Activated naive CD8-positive, alpha-beta T cell treated with anti-CD3 and anti-CD28 coated beads, Interleukin-2, amount 50 U/mL, for 24 hours (primary cell): ENCODE results near the gene EXOC5.
"Not testable (repeated sequence)": the region's sequence is repeated elsewhere in the genome, so short reads cannot be mapped to it uniquely, and the experiment has no call there.

ENCODE experiments used
- ATAC-seq: fragments of 150-1000 bp; cut with Tn5 transposase; one replicate; pipeline ENCODE4 v1.10.0; 2021
- DNase-seq: peaks from one replicate; pipeline ENCODE4 v3.0.0; 2021
- H3K27ac Mint-ChIP-seq: one replicate; pipeline ENCODE4 v1.8.0; 2021; ENCODE audit warnings: mild to moderate bottlenecking, mixed read lengths
- H3K27me3 Mint-ChIP-seq: one replicate; pipeline ENCODE4 v1.8.0; 2021; ENCODE audit warnings: mixed read lengths
- H3K36me3 Mint-ChIP-seq: one replicate; pipeline ENCODE4 v1.8.0; 2021; ENCODE audit warnings: low read depth, mixed read lengths
- H3K4me1 Mint-ChIP-seq: one replicate; pipeline ENCODE4 v1.8.0; 2021; ENCODE audit warnings: mixed read lengths
- H3K4me3 Mint-ChIP-seq: one replicate; pipeline ENCODE4 v1.8.0; 2021; ENCODE audit warnings: mild to moderate bottlenecking, moderate library complexity, mixed read lengths
- H3K9me3 Mint-ChIP-seq: one replicate; pipeline ENCODE4 v1.8.0; 2021; ENCODE audit warnings: mixed read lengths

Gene EXOC5

DNA sequence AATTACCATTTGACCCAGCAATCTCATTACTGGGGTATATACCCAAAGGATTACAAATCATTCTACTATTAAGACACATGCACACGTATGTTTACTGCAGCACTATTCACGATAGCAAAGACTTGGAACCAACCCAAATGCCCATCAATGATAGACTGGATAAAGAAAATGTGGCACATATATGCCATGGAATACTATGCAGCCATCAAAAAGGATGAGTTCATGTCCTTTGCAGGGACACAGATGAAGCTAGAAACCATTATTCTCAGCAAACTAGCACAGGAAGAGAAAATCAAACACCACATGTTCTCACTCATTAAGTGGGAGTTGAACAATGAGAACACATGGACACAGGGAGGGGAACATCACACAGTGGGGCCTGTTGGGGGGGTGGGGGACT is 40.4 kb downstream of the EXOC5 start:
- not testable (repeated sequence) for H3K4me1 Mint-ChIP-seq, H3K4me3 Mint-ChIP-seq, H3K27ac Mint-ChIP-seq, H3K27me3 Mint-ChIP-seq, H3K9me3 Mint-ChIP-seq, DNase-seq, ATAC-seq
- H3K36me3 Mint-ChIP-seq, result peaks cover 60% of the 10 kb centered on the region

DNA sequence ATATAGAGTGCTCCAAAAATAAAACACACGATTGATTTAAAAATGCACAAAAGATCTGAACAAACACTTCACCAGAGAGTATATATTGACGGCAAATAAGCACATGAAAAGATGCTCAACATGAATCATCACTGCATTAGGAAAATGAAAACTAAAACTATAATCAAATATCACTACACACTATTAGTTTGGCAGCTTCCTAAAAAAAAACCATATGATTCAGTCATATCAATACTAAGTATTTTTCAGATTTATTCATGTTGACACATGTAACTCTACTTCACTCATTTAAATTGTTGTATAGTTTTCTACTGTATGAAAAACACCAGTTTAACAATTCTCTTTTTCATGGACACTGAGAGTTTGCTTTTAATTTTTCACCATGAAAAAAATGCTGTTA is 41.6 kb downstream of the EXOC5 start:
- DNase-seq (no peak), ATAC-seq (no peak)
- H3K36me3 Mint-ChIP-seq, result peaks cover 58% of the 10 kb centered on the region
- H3K27ac Mint-ChIP-seq, result no peak overlapping the region
- H3K9me3 Mint-ChIP-seq, result no peaks in the 10 kb centered on the region
- peaks cover 2% of the 10 kb centered on the region for H3K4me1 Mint-ChIP-seq
- H3K27me3 Mint-ChIP-seq, result no peaks in the 10 kb centered on the region
- H3K4me3 Mint-ChIP-seq, result no peak overlapping the region

DNA sequence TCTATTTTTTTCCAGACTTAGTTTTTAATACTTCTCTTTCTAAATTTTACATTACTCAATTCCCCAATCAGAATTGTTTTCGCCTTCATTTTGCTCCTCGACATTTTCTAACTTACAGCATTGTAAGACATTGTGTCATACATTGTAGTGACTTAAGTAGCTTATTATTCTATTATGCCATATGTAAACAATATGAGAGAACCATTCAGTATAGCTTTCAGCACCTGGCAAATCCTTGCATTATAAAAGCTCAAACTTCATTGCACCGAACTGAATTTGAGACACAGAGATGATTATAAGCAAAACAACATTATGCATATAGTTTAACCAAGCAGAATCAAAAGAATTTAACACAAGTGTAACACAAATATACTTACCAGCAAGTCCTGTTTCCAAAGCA is 46.8 kb downstream of the EXOC5 start:
- H3K4me3 Mint-ChIP-seq, result no peak overlapping the region
- DNase-seq (no peak), ATAC-seq (no peak)
- H3K9me3 Mint-ChIP-seq, result no peaks in the 10 kb centered on the region
- peaks cover under 1% of the 10 kb centered on the region for H3K4me1 Mint-ChIP-seq
- no peaks in the 10 kb centered on the region for H3K27me3 Mint-ChIP-seq
- peaks cover 38% of the 10 kb centered on the region for H3K36me3 Mint-ChIP-seq
- no peak overlapping the region for H3K27ac Mint-ChIP-seq

DNA sequence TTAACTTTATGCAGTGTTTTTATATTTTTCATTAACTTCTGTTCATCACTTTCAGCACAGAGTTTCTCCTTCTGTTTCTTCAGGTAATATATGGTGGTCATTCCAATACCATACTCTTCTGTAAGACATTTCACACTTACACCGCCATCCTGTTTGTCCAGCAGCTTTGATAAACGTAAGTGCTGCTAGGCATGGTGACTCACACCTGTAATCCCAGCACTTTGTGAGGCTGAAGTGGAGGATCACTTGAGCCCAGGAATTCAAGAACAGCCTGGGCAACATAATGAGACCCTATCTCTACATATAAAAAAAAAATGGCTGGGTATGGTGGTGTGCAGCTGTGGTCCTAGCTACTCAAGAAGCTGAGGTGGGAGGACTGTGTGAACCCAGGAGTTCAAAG is 55.8 kb downstream of the EXOC5 start:
- no peaks in the 10 kb centered on the region for H3K9me3 Mint-ChIP-seq
- H3K27me3 Mint-ChIP-seq, result no peaks in the 10 kb centered on the region
- H3K4me1 Mint-ChIP-seq, result no peaks in the 10 kb centered on the region
- H3K27ac Mint-ChIP-seq, result no peak overlapping the region
- no peak for ATAC-seq
- no peak overlapping the region for H3K4me3 Mint-ChIP-seq
- no peak for DNase-seq
- H3K36me3 Mint-ChIP-seq, result peaks cover 42% of the 10 kb centered on the region

DNA sequence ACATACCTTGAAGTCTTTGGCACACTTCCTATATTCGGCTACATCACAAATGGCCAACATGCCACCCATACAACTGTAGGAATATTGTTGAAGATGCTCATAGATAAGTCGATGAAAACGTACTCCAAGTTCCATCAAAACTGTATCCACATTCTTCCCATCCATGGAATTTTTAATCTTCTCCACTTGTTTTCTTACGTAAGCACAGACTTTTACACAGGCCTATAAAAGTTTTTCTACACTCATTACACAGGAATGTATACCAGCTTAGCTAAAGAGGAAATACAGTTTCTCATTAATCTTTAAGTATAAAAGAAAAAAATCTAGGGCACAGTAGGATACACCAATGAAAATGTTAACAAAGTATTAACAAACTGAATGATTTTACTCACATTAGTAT is 59.1 kb downstream of the EXOC5 start:
- H3K9me3 Mint-ChIP-seq, result no peaks in the 10 kb centered on the region
- DNase-seq (no peak), ATAC-seq (no peak)

GRCh38 chr14:57205938-57206337 is 62.8 kb downstream of the EXOC5 start:
- Mint-ChIP-seq H3K36me3 (peaks cover 10% of the 10 kb centered on the region), H3K27ac (no peak overlapping the region), H3K9me3 (no peaks in the 10 kb centered on the region), H3K27me3 (no peaks in the 10 kb centered on the region), H3K4me3 (no peak overlapping the region), H3K4me1 (no peaks in the 10 kb centered on the region)
- DNase-seq, result no peak
- ATAC-seq, result no peak

More for the DNA sequence above, 59.1 kb downstream of the EXOC5 start:
- H3K36me3 Mint-ChIP-seq, result peaks cover 25% of the 10 kb centered on the region
- no peak overlapping the region for H3K4me3 Mint-ChIP-seq
- H3K27me3 Mint-ChIP-seq, result no peaks in the 10 kb centered on the region
- H3K4me1 Mint-ChIP-seq, result no peaks in the 10 kb centered on the region
- H3K27ac Mint-ChIP-seq, result no peak overlapping the region

- not testable (repeated sequence) for ATAC-seq, H3K27ac Mint-ChIP-seq, DNase-seq, H3K36me3 Mint-ChIP-seq, H3K4me1 Mint-ChIP-seq, H3K9me3 Mint-ChIP-seq, H3K27me3 Mint-ChIP-seq, H3K4me3 Mint-ChIP-seq
Measured at GRCh38 chr14:57202672-57203071, 66.0 kb downstream of the EXOC5 start.

DNA sequence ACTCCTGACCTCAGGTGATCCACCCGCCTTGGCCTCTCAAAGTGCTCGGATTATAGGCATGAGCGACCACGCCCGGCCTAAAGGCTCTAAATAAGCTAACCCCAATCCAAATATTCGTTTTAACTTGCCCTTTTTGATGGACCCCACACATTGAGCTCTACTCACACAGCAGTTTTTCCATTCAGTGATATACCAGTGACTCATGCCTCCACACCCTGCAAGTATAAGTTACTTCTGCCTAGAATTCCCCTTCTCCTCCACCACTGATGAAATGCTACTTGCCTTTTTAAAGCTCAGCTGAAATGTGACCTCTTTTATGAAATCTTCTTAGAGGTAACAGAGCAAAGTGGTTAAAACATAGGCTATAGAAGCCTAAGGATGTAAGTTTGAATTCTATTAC is 68.8 kb downstream of the EXOC5 start:
- DNase-seq (peak; percentile 2), ATAC-seq (peak; percentile 92)
- Mint-ChIP-seq H3K27me3 (peaks cover 2% of the 10 kb centered on the region), H3K27ac (no peak overlapping the region), H3K9me3 (no peaks in the 10 kb centered on the region), H3K36me3 (no peaks in the 10 kb centered on the region), H3K4me1 (peaks cover 7% of the 10 kb centered on the region), H3K4me3 (no peak overlapping the region)

- H3K27me3 Mint-ChIP-seq, result peaks cover 12% of the 10 kb centered on the region
- no peaks in the 10 kb centered on the region for H3K36me3 Mint-ChIP-seq
- H3K27ac Mint-ChIP-seq, result no peak overlapping the region
- ATAC-seq, result no peak
- DNase-seq, result no peak
- no peaks in the 10 kb centered on the region for H3K4me1 Mint-ChIP-seq
- no peaks in the 10 kb centered on the region for H3K9me3 Mint-ChIP-seq
- no peak overlapping the region for H3K4me3 Mint-ChIP-seq
Measured at GRCh38 chr14:57189070-57189469, 79.6 kb downstream of the EXOC5 start.

GRCh38 chr14:57182760-57183503 is 85.8 kb downstream of the EXOC5 start:
- Mint-ChIP-seq H3K27ac (no peak overlapping the region), H3K9me3 (no peaks in the 10 kb centered on the region)
- ATAC-seq, result no peak

DNA sequence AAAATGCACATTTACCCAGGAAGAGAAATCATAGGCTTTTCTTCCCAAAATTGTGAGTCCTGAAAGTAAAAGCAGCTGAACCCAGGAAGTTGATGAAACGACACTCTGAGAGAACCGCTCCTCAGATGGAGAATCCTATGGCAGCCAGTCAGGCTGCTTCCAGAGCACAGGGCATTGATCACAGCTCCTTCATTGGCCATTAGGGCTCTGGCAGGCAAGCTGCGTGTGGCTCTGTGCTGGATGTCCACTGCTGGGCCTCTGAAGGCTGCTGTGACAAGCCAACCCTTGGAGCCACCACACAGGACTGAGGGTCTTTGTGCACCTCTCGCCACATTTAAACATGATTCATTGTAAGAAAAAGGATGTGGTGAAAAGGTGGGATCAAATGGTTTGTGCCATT is 89.4 kb downstream of the EXOC5 start:
- Mint-ChIP-seq H3K27ac (no peak overlapping the region), H3K4me1 (no peaks in the 10 kb centered on the region), H3K4me3 (no peak overlapping the region), H3K9me3 (no peaks in the 10 kb centered on the region), H3K36me3 (no peaks in the 10 kb centered on the region), H3K27me3 (peaks cover 18% of the 10 kb centered on the region)
- DNase-seq (no peak), ATAC-seq (no peak)

More at GRCh38 chr14:57182760-57183503, 85.8 kb downstream of the EXOC5 start:
- Mint-ChIP-seq H3K36me3 (no peaks in the 10 kb centered on the region), H3K4me1 (no peaks in the 10 kb centered on the region), H3K4me3 (no peak overlapping the region), H3K27me3 (peaks cover 13% of the 10 kb centered on the region)
- no peak for DNase-seq

DNA sequence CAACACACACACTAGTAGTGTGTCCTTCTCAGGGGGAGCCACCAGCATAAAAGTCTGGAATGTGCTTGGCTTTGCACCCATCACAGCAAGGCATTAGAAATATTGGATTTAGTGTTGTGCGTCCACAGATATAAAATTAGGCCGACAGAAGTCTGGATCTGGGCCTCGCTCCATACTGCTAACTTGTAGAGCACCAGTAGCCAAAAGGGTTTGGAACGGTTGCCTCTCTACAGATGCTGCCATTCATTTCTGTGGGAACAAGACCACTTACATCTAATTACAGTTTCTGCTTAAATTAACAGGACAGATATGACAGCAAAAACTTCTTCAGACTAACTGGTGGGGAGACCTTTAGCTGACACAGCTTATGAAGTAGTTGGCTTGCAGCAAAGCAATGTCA is 94.2 kb downstream of the EXOC5 start:
- Mint-ChIP-seq H3K9me3 (no peaks in the 10 kb centered on the region), H3K4me1 (no peaks in the 10 kb centered on the region), H3K27me3 (peaks cover 13% of the 10 kb centered on the region), H3K36me3 (no peaks in the 10 kb centered on the region), H3K4me3 (no peak overlapping the region), H3K27ac (no peak overlapping the region)
- ATAC-seq (no peak), DNase-seq (no peak)

- ATAC-seq (no peak), DNase-seq (no peak)
- Mint-ChIP-seq H3K27me3 (peaks cover 6% of the 10 kb centered on the region), H3K4me1 (no peaks in the 10 kb centered on the region), H3K27ac (no peak overlapping the region), H3K9me3 (no peaks in the 10 kb centered on the region), H3K4me3 (no peak overlapping the region), H3K36me3 (no peaks in the 10 kb centered on the region)
Measured at GRCh38 chr14:57171903-57172302, 96.8 kb downstream of the EXOC5 start.

DNA sequence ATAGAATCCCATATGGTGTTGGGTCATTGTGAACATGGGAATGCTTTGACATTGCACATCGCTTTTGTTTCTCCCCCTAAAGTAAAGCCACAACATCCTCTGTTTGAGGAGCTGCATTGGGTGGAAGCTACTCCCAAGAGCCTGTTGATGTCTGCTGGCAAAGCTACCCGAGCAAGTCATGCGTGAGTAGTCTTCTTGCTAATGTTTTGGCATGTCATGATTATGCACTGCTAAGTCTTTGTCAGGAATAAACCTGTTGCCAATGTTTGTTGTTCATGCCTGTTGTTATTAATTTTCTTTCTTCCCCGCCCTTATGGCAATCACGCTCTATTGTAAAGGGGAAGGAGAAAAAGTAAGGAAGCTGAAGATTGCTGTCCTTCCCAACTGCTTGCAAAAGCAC is 97.3 kb downstream of the EXOC5 start:
- H3K27ac Mint-ChIP-seq, result no peak overlapping the region

DNA sequence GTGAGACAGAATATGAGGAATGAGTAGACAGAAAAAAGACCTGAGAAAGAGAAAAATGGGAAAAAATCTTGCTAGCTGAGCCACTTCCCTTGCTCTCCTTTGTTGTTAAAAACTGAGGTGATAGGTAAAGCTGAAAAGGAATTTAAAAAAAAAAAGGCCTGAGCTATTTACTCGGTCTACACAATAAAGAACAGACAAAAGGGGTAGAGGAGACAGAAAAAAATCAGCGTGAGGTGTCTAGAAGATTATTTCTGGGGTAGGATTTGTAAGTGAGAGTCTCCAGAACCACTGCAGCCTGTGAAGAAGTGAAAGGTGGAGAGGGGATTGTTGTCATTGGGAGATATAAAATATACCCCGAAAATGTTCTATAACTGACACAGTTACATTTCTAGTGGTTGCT is 98.8 kb downstream of the EXOC5 start:
- ATAC-seq (no peak), DNase-seq (no peak)
- no peaks in the 10 kb centered on the region for H3K9me3 Mint-ChIP-seq
- no peak overlapping the region for H3K27ac Mint-ChIP-seq
- no peak overlapping the region for H3K4me3 Mint-ChIP-seq
- peaks cover 2% of the 10 kb centered on the region for H3K27me3 Mint-ChIP-seq
- no peaks in the 10 kb centered on the region for H3K4me1 Mint-ChIP-seq
- no peaks in the 10 kb centered on the region for H3K36me3 Mint-ChIP-seq

More for the DNA sequence above, 97.3 kb downstream of the EXOC5 start:
- no peak for DNase-seq
- Mint-ChIP-seq H3K27me3 (peaks cover 4% of the 10 kb centered on the region), H3K9me3 (no peaks in the 10 kb centered on the region), H3K36me3 (no peaks in the 10 kb centered on the region), H3K4me1 (no peaks in the 10 kb centered on the region), H3K4me3 (no peak overlapping the region)
- ATAC-seq, result no peak
